22Rv1 (cell line): ENCODE results near the gene KRTAP5-10.
"Not testable (repeated sequence)": the region's sequence is repeated elsewhere in the genome, so short reads cannot be mapped to it uniquely, and the experiment has no call there.

Experiments
- CTCF ChIP-seq: fragments of 450-650 bp; IDR thresholded peaks from 2 replicates; pipeline ENCODE4 v1.5.1; 2017; ENCODE audit warnings: mild to moderate bottlenecking
- ZFX ChIP-seq: fragments of 450-650 bp; IDR thresholded peaks from 2 replicates; pipeline ENCODE4 v1.6.1; 2017; ENCODE audit warnings: antibody characterized with exemption, borderline replicate concordance

GRCh38 chr11:71582969-71583368, 17.6 kb downstream of the KRTAP5-10 start:
- not testable (repeated sequence) for TF ChIP-seq CTCF, ZFX
